T-helper 9 cell (primary cell): ENCODE results near the gene PAPPA2.
"Not testable (repeated sequence)": the region's sequence is repeated elsewhere in the genome, so short reads cannot be mapped to it uniquely, and the experiment has no call there.

Experiments
- DNase-seq: peaks from one replicate; pipeline ENCODE4 v3.0.0-alpha.2; 2020
- total RNA-seq, 2 donors: gene quantifications; one replicate each; lab custom pipeline; 2026; lab: John Stamatoyannopoulos, UW

PAPPA2 gene
- 0.24 to 0.35 reads per million in 2 donors for total RNA-seq

GRCh38 chr1:176462674-176463378, at the start of gene PAPPA2:
Gene PAPPA2, plus strand, starts transcription at chr1:176463175. Its CDS starts 93,148 bp downstream, at chr1:176556323.
- no peak for DNase-seq

GRCh38 chr1:176416777-176417176, 46.2 kb upstream of the PAPPA2 start:
- DNase-seq = no peak

- DNase-seq = not testable (repeated sequence)
These were observed 43.4 kb upstream of the PAPPA2 start for GRCh38 chr1:176419608-176420007.

- no peak for DNase-seq
These were observed 28.7 kb upstream of the PAPPA2 start for GRCh38 chr1:176434234-176434633.

- no peak for DNase-seq
These were observed 26.7 kb upstream of the PAPPA2 start for GRCh38 chr1:176436251-176436650.

- no peak for DNase-seq
These were observed 22.8 kb upstream of the PAPPA2 start for GRCh38 chr1:176440176-176440575.

GRCh38 chr1:176444286-176444685, 18.7 kb upstream of the PAPPA2 start:
- no peak for DNase-seq

- no peak for DNase-seq
These were observed 17.6 kb upstream of the PAPPA2 start for GRCh38 chr1:176445402-176445801.

- no peak for DNase-seq
These were observed 14.6 kb upstream of the PAPPA2 start for GRCh38 chr1:176448340-176448739.

- no peak for DNase-seq
These were observed 12.4 kb upstream of the PAPPA2 start for GRCh38 chr1:176450526-176450925.

- not testable (repeated sequence) for DNase-seq
These were observed 11.2 kb upstream of the PAPPA2 start for GRCh38 chr1:176451741-176452140.

- DNase-seq = no peak
These were observed 6.2 kb upstream of the PAPPA2 start for GRCh38 chr1:176456795-176457194.

GRCh38 chr1:176460544-176461336, 2.2 kb upstream of the PAPPA2 start:
- no peak for DNase-seq

- no peak for DNase-seq
These were observed 1.4 kb upstream of the PAPPA2 start for GRCh38 chr1:176461576-176461975.

GRCh38 chr1:176466514-176466913, 3.5 kb downstream of the PAPPA2 start:
- DNase-seq = no peak

- no peak for DNase-seq
These were observed 6.6 kb downstream of the PAPPA2 start for GRCh38 chr1:176469450-176470010.

GRCh38 chr1:176471338-176472121, 8.6 kb downstream of the PAPPA2 start:
- DNase-seq = no peak

- DNase-seq = no peak
These were observed 17.0 kb downstream of the PAPPA2 start for GRCh38 chr1:176479971-176480370.

- no peak for DNase-seq
These were observed 17.8 kb downstream of the PAPPA2 start for GRCh38 chr1:176480750-176481149.

GRCh38 chr1:176485083-176485482, 22.1 kb downstream of the PAPPA2 start:
- DNase-seq = no peak

- DNase-seq = no peak
These were observed 31.5 kb downstream of the PAPPA2 start for GRCh38 chr1:176494436-176494835.

- no peak for DNase-seq
These were observed 36.7 kb downstream of the PAPPA2 start for GRCh38 chr1:176499671-176500070.

- DNase-seq = no peak
These were observed 38.6 kb downstream of the PAPPA2 start for GRCh38 chr1:176501599-176501998.
